HCT116 (cell line): ENCODE results near the gene CDH4. TPM values are rescaled to one million over a fixed set of nuclear protein-coding genes. Genes with fewer than 3 reads are reported as not detected.

ENCODE experiments used
- ATAC-seq: fragments of 200-7000 bp; cut with Tn5 transposase; 2 replicates; pipeline ENCODE4 v1.9.1; 2020; ENCODE audit warnings: mild to moderate bottlenecking, moderate library complexity
- BruUV-seq: library from RNA; stranded (reverse); fragments of 400-500 nt; replicated peaks from 2 replicates; lab custom pipeline; 2021; lab: Mats Ljungman, UMichigan
- CTCF ChIA-PET: fragments of 300-600 bp; sonication (Branson Sonifier 250); formaldehyde crosslinking; loops from one replicate; lab custom pipeline; 2021; ENCODE audit warnings: antibody characterized with exemption; lab: Charles Lee
- POLR2A ChIA-PET: fragments of 300-600, 350-600 bp; sonication (Branson Sonifier 250); formaldehyde crosslinking; loops from one replicate; lab custom pipeline; 2021; ENCODE audit warnings: antibody characterized with exemption; lab: Charles Lee
- RAD21 ChIA-PET, 2 experiments: fragments of 300-600 bp; sonication (Branson Sonifier 250); formaldehyde crosslinking; loops; one replicate each; lab custom pipeline; 2023; ENCODE audit warnings: low total read pairs in 2 of 2; ENCODE audit not compliant: uncharacterized antibody in 2 of 2, unreplicated experiment in 2 of 2, low non-redundant PET in 1 of 2; lab: Charles Lee
- DNase-seq: peaks from one replicate; pipeline ENCODE4 v3.0.0-alpha.2; 2010; ENCODE audit warnings: low read depth, low spot score
- H2AFZ ChIP-seq: fragments of 200-600 bp; shearing (Covaris generic), sonication (generic); 2 replicates; pipeline ENCODE4 v1.6.1; 2017; ENCODE audit warnings: low read depth, mixed run types, mixed read lengths, antibody characterized with exemption, low read length; ENCODE audit not compliant: poor library complexity, severe bottlenecking
- H3K27ac ChIP-seq: 2 replicates; pipeline ENCODE4 v1.5.1; 2012; ENCODE audit warnings: low read depth, low read length
- H3K27me3 ChIP-seq: fragments of 200-600 bp; sonication (generic); 2 replicates; pipeline ENCODE4 v1.6.1; 2016; ENCODE audit warnings: mixed run types, low read length, mixed read lengths; ENCODE audit not compliant: insufficient read depth
- H3K36me3 ChIP-seq, 2 experiments: fragments of 200-500 bp in 1 of 2; fragments of 200-600 bp in 1 of 2; sonication (Bioruptor generic) in 1 of 2; sonication (generic) in 1 of 2; 2 replicates each; pipeline versions ENCODE4 v1.5.1 to v1.6.1; 2014 to 2016; ENCODE audit warnings: low read length in 2 of 2, inconsistent platforms in 1 of 2, mixed read lengths in 1 of 2, mixed run types in 1 of 2; ENCODE audit not compliant: insufficient read depth in 2 of 2, control insufficient read depth in 1 of 2
- H3K4me1 ChIP-seq, 2 experiments: fragments of 200-600 bp in 1 of 2; sonication (generic) in 1 of 2; 2 replicates each; pipeline versions ENCODE4 v1.5.1 to v1.6.1; 2012 to 2017; ENCODE audit warnings: low read length in 2 of 2, inconsistent platforms in 1 of 2, mild to moderate bottlenecking in 1 of 2, mixed read lengths in 1 of 2, mixed run types in 1 of 2, moderate library complexity in 1 of 2; ENCODE audit not compliant: insufficient read depth in 2 of 2, control insufficient read depth in 1 of 2
- H3K4me2 ChIP-seq: fragments of 200-600 bp; sonication (generic); 2 replicates; pipeline ENCODE4 v1.6.1; 2017; ENCODE audit warnings: mixed run types, low read length, mixed read lengths
- H3K4me3 ChIP-seq, 2 experiments: fragments of 200-600 bp in 1 of 2; sonication (generic) in 1 of 2; replicated peaks in 1 of 2; 2 replicates each; pipeline ENCODE4 v1.5.1; 2011 to 2016; ENCODE audit warnings: low read length in 2 of 2, control low read depth in 1 of 2, low read depth in 1 of 2, mild to moderate bottlenecking in 1 of 2, mixed read lengths in 1 of 2, mixed run types in 1 of 2
- H3K79me2 ChIP-seq: fragments of 200-600 bp; sonication (generic); 2 replicates; pipeline ENCODE4 v1.6.1; 2017; ENCODE audit warnings: mild to moderate bottlenecking, mixed run types, low read length, moderate library complexity, mixed read lengths; ENCODE audit not compliant: insufficient read depth
- H3K9ac ChIP-seq: fragments of 200-600 bp; sonication (generic); 2 replicates; pipeline ENCODE4 v1.6.1; 2016; ENCODE audit warnings: low read length, mixed read lengths
- H3K9me2 ChIP-seq: fragments of 200-600 bp; sonication (generic), shearing (Covaris generic); 2 replicates; pipeline ENCODE4 v1.6.1; 2017; ENCODE audit warnings: mixed run types, mild to moderate bottlenecking, moderate library complexity; ENCODE audit not compliant: insufficient read depth
- H3K9me3 ChIP-seq, 2 experiments: fragments of 200-500 bp in 1 of 2; fragments of 200-600 bp in 1 of 2; sonication (Bioruptor generic) in 1 of 2; sonication (generic) in 1 of 2; 2 replicates each; pipeline ENCODE4 v1.6.1; 2014 to 2017; ENCODE audit warnings: low read length in 2 of 2, mixed read lengths in 2 of 2, inconsistent platforms in 1 of 2, low read depth in 1 of 2, mild to moderate bottlenecking in 1 of 2, mixed run types in 1 of 2, moderate library complexity in 1 of 2; ENCODE audit not compliant: control insufficient read depth in 1 of 2, insufficient read depth in 1 of 2
- H4K20me1 ChIP-seq: fragments of 200-600 bp; sonication (generic), shearing (Covaris generic); 2 replicates; pipeline ENCODE4 v1.6.1; 2017; ENCODE audit warnings: mixed run types, mild to moderate bottlenecking, moderate library complexity; ENCODE audit not compliant: insufficient read depth
- CEBPB ChIP-seq: IDR thresholded peaks from 2 replicates; pipeline ENCODE4 v1.6.1; 2012; ENCODE audit warnings: low read depth
- ELF1 ChIP-seq: IDR thresholded peaks from 2 replicates; pipeline ENCODE4 v1.6.1; 2012; ENCODE audit warnings: low read depth, borderline replicate concordance
- JUND ChIP-seq: IDR thresholded peaks from 2 replicates; pipeline ENCODE4 v1.6.1; 2012
- POLR2A ChIP-seq: IDR thresholded peaks from 2 replicates; pipeline ENCODE4 v1.7.0; 2011; ENCODE audit warnings: borderline replicate concordance; ENCODE audit not compliant: insufficient read depth, insufficient read length; ENCODE audit errors: extremely low read depth
- POLR2AphosphoS5 ChIP-seq: IDR thresholded peaks from 2 replicates; pipeline ENCODE4 v1.6.1; 2011; ENCODE audit warnings: mild to moderate bottlenecking, low read depth, low read length, moderate library complexity
- RAD21 ChIP-seq: IDR thresholded peaks from 2 replicates; pipeline ENCODE4 v1.6.1; 2012; ENCODE audit warnings: low read depth, mild to moderate bottlenecking
- SIN3A ChIP-seq: IDR thresholded peaks from 2 replicates; pipeline ENCODE4 v1.6.1; 2012; ENCODE audit warnings: low read depth
- SP1 ChIP-seq: IDR thresholded peaks from 2 replicates; pipeline ENCODE4 v1.6.1; 2012; ENCODE audit warnings: low read depth
- SRF ChIP-seq: IDR thresholded peaks from 2 replicates; pipeline ENCODE4 v1.6.1; 2012; ENCODE audit warnings: low read depth
- TCF7L2 ChIP-seq: IDR thresholded peaks from 2 replicates; pipeline ENCODE4 v1.7.0; 2011; ENCODE audit warnings: borderline replicate concordance, inconsistent platforms; ENCODE audit not compliant: insufficient read depth, insufficient read length; ENCODE audit errors: extremely low read depth
- intact Hi-C: fragments of 100-400 bp; cut with micrococcal nuclease; formaldehyde crosslinking; loops from 2 replicates; pipeline ENCODE4 v1.10.0; 2022
- total RNA-seq: library from RNA; stranded (reverse); gene quantifications from one replicate; pipeline ENCODE4 v1.2.1, GENCODE V29; 2021; ENCODE audit not compliant: unreplicated experiment
- TF ChIP-seq, protein P1 (sequence below): IDR thresholded peaks from 2 replicates; pipeline ENCODE4 v1.6.1; 2011; ENCODE audit warnings: mild to moderate bottlenecking, low read length, moderate library complexity; ENCODE audit not compliant: insufficient replicate concordance; ENCODE audit errors: extremely low read depth
- TF ChIP-seq, protein P2 (sequence below), 3 experiments: fragments of 200-600 bp in 1 of 3; sonication (generic) in 1 of 3; IDR thresholded peaks in 2 of 3; conservative IDR thresholded peaks in 1 of 3; 2 replicates each; pipeline ENCODE4 v1.5.1; 2012 to 2017; ENCODE audit warnings: low read depth in 2 of 3, low read length in 2 of 3, antibody characterized with exemption in 1 of 3, borderline replicate concordance in 1 of 3, control low read depth in 1 of 3, mild to moderate bottlenecking in 1 of 3, mixed read lengths in 1 of 3, mixed run types in 1 of 3, moderate library complexity in 1 of 3; ENCODE audit not compliant: insufficient read depth in 1 of 3
- TF ChIP-seq, protein P3 (sequence below): IDR thresholded peaks from 2 replicates; pipeline ENCODE4 v1.6.1; 2012; ENCODE audit warnings: low read depth
- TF ChIP-seq, protein P4 (sequence below): IDR thresholded peaks from 2 replicates; pipeline ENCODE4 v1.6.1; 2012
- TF ChIP-seq, protein P5 (sequence below): IDR thresholded peaks from 2 replicates; pipeline ENCODE4 v1.6.1; 2012

Gene CDH4
- total RNA-seq, 1 experiment from 2014 or later, result not detected

DNA sequence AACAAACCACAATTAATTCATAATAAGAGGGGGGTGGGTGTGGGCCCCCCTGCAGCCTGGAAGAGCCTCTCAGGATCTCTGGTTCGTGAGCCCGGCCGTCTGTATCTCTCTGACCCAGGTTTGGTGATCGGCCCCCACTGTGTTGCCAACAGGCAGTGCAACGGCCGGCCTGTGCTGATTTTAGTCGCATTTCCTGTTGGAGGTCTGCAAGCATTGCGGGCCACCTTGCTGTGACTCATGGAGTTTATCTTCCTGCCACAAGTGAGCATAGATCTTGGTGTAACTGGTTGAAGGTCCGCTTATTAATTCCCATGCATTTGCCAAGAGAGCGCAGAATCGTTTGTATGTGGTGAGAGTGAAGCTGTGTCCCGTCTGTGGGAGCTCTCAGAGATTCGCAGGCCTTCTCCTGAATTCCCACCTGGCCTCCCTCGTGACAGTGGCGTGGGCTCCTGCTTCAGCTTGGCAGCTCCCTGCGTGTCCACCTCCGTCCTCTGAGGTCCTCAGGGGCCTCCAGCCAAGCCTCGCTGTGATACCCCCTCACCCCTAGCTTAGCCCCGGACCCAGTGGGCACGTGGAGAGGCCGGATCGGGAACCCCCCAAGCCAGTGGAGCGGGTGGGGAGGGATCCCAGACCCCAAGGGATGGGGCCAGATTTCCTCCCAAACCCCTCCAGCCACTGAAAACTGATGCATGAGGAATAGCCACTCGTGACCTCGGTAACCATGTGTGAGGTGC is 269.8 kb downstream of the CDH4 start:
- ChIA-PET POLR2A (no interaction called here), RAD21 (no interaction called here), CTCF (no interaction called here)
- Histone ChIP-seq H3K36me3 (no peaks in the 10 kb centered on the region), H4K20me1 (no peaks in the 10 kb centered on the region), H3K4me3 (no peak overlapping the region), H3K27me3 (no peaks in the 10 kb centered on the region), H3K4me2 (no peak overlapping the region), H3K4me1 (no peaks in the 10 kb centered on the region), H3K9me2 (no peaks in the 10 kb centered on the region), H3K9ac (no peak overlapping the region), H2AFZ (no peak overlapping the region), H3K27ac (no peak overlapping the region), H3K9me3 (no peaks in the 10 kb centered on the region), H3K79me2 (no peaks in the 10 kb centered on the region)
- TF ChIP-seq POLR2A, result no peak
- TF ChIP-seq, protein P1, sequence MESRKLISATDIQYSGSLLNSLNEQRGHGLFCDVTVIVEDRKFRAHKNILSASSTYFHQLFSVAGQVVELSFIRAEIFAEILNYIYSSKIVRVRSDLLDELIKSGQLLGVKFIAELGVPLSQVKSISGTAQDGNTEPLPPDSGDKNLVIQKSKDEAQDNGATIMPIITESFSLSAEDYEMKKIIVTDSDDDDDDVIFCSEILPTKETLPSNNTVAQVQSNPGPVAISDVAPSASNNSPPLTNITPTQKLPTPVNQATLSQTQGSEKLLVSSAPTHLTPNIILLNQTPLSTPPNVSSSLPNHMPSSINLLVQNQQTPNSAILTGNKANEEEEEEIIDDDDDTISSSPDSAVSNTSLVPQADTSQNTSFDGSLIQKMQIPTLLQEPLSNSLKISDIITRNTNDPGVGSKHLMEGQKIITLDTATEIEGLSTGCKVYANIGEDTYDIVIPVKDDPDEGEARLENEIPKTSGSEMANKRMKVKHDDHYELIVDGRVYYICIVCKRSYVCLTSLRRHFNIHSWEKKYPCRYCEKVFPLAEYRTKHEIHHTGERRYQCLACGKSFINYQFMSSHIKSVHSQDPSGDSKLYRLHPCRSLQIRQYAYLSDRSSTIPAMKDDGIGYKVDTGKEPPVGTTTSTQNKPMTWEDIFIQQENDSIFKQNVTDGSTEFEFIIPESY, result no peak
- TF ChIP-seq, protein P2, sequence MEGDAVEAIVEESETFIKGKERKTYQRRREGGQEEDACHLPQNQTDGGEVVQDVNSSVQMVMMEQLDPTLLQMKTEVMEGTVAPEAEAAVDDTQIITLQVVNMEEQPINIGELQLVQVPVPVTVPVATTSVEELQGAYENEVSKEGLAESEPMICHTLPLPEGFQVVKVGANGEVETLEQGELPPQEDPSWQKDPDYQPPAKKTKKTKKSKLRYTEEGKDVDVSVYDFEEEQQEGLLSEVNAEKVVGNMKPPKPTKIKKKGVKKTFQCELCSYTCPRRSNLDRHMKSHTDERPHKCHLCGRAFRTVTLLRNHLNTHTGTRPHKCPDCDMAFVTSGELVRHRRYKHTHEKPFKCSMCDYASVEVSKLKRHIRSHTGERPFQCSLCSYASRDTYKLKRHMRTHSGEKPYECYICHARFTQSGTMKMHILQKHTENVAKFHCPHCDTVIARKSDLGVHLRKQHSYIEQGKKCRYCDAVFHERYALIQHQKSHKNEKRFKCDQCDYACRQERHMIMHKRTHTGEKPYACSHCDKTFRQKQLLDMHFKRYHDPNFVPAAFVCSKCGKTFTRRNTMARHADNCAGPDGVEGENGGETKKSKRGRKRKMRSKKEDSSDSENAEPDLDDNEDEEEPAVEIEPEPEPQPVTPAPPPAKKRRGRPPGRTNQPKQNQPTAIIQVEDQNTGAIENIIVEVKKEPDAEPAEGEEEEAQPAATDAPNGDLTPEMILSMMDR (IDR thresholded peaks at IDR 0.05 in 2 of 3, conservative IDR thresholded peaks at IDR 0.05 in 1 of 3; ENCODE audit: borderline replicate concordance in 1 of 3, insufficient read depth in 1 of 3, low read depth in 2 of 3, low read length in 2 of 3), result no peak
- TF ChIP-seq SP1, result no peak
- TF ChIP-seq, protein P3, sequence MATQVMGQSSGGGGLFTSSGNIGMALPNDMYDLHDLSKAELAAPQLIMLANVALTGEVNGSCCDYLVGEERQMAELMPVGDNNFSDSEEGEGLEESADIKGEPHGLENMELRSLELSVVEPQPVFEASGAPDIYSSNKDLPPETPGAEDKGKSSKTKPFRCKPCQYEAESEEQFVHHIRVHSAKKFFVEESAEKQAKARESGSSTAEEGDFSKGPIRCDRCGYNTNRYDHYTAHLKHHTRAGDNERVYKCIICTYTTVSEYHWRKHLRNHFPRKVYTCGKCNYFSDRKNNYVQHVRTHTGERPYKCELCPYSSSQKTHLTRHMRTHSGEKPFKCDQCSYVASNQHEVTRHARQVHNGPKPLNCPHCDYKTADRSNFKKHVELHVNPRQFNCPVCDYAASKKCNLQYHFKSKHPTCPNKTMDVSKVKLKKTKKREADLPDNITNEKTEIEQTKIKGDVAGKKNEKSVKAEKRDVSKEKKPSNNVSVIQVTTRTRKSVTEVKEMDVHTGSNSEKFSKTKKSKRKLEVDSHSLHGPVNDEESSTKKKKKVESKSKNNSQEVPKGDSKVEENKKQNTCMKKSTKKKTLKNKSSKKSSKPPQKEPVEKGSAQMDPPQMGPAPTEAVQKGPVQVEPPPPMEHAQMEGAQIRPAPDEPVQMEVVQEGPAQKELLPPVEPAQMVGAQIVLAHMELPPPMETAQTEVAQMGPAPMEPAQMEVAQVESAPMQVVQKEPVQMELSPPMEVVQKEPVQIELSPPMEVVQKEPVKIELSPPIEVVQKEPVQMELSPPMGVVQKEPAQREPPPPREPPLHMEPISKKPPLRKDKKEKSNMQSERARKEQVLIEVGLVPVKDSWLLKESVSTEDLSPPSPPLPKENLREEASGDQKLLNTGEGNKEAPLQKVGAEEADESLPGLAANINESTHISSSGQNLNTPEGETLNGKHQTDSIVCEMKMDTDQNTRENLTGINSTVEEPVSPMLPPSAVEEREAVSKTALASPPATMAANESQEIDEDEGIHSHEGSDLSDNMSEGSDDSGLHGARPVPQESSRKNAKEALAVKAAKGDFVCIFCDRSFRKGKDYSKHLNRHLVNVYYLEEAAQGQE, result no peak
- no peak for TF ChIP-seq RAD21
- TF ChIP-seq SIN3A, result no peak
- TF ChIP-seq, protein P4, sequence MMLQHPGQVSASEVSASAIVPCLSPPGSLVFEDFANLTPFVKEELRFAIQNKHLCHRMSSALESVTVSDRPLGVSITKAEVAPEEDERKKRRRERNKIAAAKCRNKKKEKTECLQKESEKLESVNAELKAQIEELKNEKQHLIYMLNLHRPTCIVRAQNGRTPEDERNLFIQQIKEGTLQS, result no peak
- TF ChIP-seq TCF7L2, result no peak
- TF ChIP-seq, protein P5, sequence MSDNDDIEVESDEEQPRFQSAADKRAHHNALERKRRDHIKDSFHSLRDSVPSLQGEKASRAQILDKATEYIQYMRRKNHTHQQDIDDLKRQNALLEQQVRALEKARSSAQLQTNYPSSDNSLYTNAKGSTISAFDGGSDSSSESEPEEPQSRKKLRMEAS, result no peak
- no peak for TF ChIP-seq SRF
- TF ChIP-seq POLR2AphosphoS5, result no peak
- no peak for TF ChIP-seq JUND
- TF ChIP-seq ELF1, result no peak
- no peak for TF ChIP-seq CEBPB
- no TSS peak for BruUV-seq
- no peak for DNase-seq
- ATAC-seq, result no peak
- intact Hi-C loops, result no loop called here
